A549 (cell line): ENCODE results near the gene RIPPLY1.

Experiments used
- CEBPB ChIP-seq, 2 experiments: fragments of >200 bp in 1 of 2; sonication (Bioruptor Twin) in 1 of 2; formaldehyde crosslinking in 1 of 2; IDR thresholded peaks; 2 replicates each; pipeline ENCODE4 v1.6.1; 2012 to 2016
- CHD4 ChIP-seq: fragments of 200-600 bp; sonication (generic); IDR thresholded peaks from 2 replicates; pipeline ENCODE4 v1.6.1; 2016; ENCODE audit warnings: antibody characterized with exemption, mild to moderate bottlenecking, borderline replicate concordance
- CTCF ChIP-seq: fragments of >200 bp; sonication (Bioruptor Twin); formaldehyde crosslinking; IDR thresholded peaks from 3 replicates; pipeline ENCODE4 v1.5.1; 2016
- ESRRA ChIP-seq: fragments of 150-350 bp; IDR thresholded peaks from 2 replicates; pipeline ENCODE4 v1.6.1; 2014; ENCODE audit warnings: mild to moderate bottlenecking, low read length, borderline replicate concordance
- JUN ChIP-seq, 2 experiments: fragments of >200 bp; sonication (Bioruptor Twin); formaldehyde crosslinking; IDR thresholded peaks; 2 replicates in 1 of 2; 3 replicates in 1 of 2; pipeline ENCODE4 v1.6.1; 2016 to 2017
- MAX ChIP-seq: IDR thresholded peaks from 2 replicates; pipeline ENCODE4 v1.6.1; 2012
- MAZ ChIP-seq: fragments of 150-350 bp; IDR thresholded peaks from 2 replicates; pipeline ENCODE4 v1.6.1; 2014; ENCODE audit warnings: antibody characterized with exemption, low read depth, low read length, borderline replicate concordance
- POLR2A ChIP-seq: IDR thresholded peaks from 2 replicates; pipeline ENCODE4 v1.6.1; 2012; ENCODE audit warnings: mild to moderate bottlenecking, low read length
- SMC3 ChIP-seq: fragments of >200 bp; sonication (Bioruptor Twin); formaldehyde crosslinking; IDR thresholded peaks from 3 replicates; pipeline ENCODE4 v1.6.1; 2018; ENCODE audit warnings: inconsistent platforms
- TP53 ChIP-seq: fragments of 250-450 bp; sonication (Bioruptor Pico); IDR thresholded peaks from 2 replicates; pipeline ENCODE4 v1.5.0; 2021; ENCODE audit warnings: mild to moderate bottlenecking, moderate library complexity
- TF ChIP-seq, protein P1 (sequence below): fragments of 250-450 bp; sonication (Bioruptor Pico); IDR thresholded peaks from 2 replicates; pipeline ENCODE4 v1.5.0; 2020; ENCODE audit warnings: low read depth, mild to moderate bottlenecking, moderate library complexity

DNA sequence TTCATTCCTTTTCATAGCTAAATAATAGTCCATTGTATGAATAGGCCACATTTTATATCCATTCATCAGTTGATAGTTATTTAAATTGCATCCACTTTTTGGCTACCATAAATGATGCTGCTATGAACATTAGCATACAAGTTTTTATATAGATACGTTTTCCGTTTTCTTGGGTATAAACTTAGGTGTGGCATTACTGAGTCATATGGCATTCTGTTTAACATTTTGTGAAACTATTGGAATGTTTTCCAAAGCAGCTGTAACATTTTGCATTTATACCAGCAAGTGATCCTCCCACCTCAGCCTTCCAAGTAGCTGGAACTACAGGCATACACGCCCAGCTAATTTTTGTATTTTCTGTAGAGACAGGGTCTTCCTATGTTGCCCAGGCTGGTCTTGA, 43.3 kb upstream of the RIPPLY1 start:
- TF ChIP-seq, protein P1, sequence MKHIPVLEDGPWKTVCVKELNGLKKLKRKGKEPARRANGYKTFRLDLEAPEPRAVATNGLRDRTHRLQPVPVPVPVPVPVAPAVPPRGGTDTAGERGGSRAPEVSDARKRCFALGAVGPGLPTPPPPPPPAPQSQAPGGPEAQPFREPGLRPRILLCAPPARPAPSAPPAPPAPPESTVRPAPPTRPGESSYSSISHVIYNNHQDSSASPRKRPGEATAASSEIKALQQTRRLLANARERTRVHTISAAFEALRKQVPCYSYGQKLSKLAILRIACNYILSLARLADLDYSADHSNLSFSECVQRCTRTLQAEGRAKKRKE (CRISPR knock-in tag), result no peak
- TF ChIP-seq MAZ, result no peak
- no peak for TF ChIP-seq JUN (IDR thresholded peaks at IDR 0.05)
- no peak for TF ChIP-seq CEBPB (IDR thresholded peaks at IDR 0.05)
- no peak for TF ChIP-seq CTCF
- TF ChIP-seq SMC3, result no peak
- TF ChIP-seq TP53, result no peak
- TF ChIP-seq POLR2A, result no peak
- TF ChIP-seq ESRRA, result no peak
- TF ChIP-seq MAX, result no peak
- TF ChIP-seq CHD4, result no peak
